MCF 10A (cell line): ENCODE measurements around the gene KCNH4. TPM values are rescaled to one million over a fixed set of nuclear protein-coding genes. Genes with fewer than 3 reads are reported as not detected.
A peak's percentile ranks its signal among the peaks of the same experiment; 100 is the strongest.

Experiments used
- BruUV-seq: library from RNA; stranded (reverse); fragments of 400-500 nt; replicated peaks from 2 replicates; lab custom pipeline; 2021; lab: Mats Ljungman, UMichigan
- CTCF ChIA-PET: fragments of 300-600 bp; sonication (Branson Sonifier 250); formaldehyde crosslinking; extraction: SDS; loops from one replicate; lab custom pipeline; 2021; ENCODE audit warnings: antibody characterized with exemption, inconsistent platforms; lab: Yijun Ruan, JAX
- POLR2A ChIA-PET: fragments of 300-600, 350-650 bp; sonication (Branson Sonifier 250); formaldehyde crosslinking; extraction: SDS; loops from one replicate; lab custom pipeline; 2020; ENCODE audit warnings: antibody characterized with exemption, inconsistent platforms; lab: Yijun Ruan, JAX
- DNase-seq: peaks from one replicate; pipeline ENCODE4 v3.0.0-alpha.2; 2018; ENCODE audit not compliant: unreplicated experiment
- H3K27ac Mint-ChIP-seq: one replicate; pipeline ENCODE4 v1.8.0; 2022; ENCODE audit warnings: mild to moderate bottlenecking, low read depth, mixed read lengths; ENCODE audit not compliant: unreplicated experiment
- H3K27me3 Mint-ChIP-seq: one replicate; pipeline ENCODE4 v1.8.0; 2022; ENCODE audit warnings: mixed read lengths; ENCODE audit not compliant: insufficient read depth, unreplicated experiment
- H3K36me3 Mint-ChIP-seq: one replicate; pipeline ENCODE4 v1.8.0; 2022; ENCODE audit warnings: mild to moderate bottlenecking, moderate library complexity, mixed read lengths; ENCODE audit not compliant: insufficient read depth, unreplicated experiment
- H3K4me1 Mint-ChIP-seq: one replicate; pipeline ENCODE4 v1.8.0; 2022; ENCODE audit warnings: mixed read lengths; ENCODE audit not compliant: insufficient read depth, unreplicated experiment
- H3K4me3 Mint-ChIP-seq: one replicate; pipeline ENCODE4 v1.8.0; 2022; ENCODE audit warnings: mild to moderate bottlenecking, moderate library complexity, mixed read lengths; ENCODE audit not compliant: unreplicated experiment
- H3K9me3 Mint-ChIP-seq: one replicate; pipeline ENCODE4 v1.8.0; 2022; ENCODE audit warnings: mixed read lengths; ENCODE audit not compliant: unreplicated experiment
- CTCF ChIP-seq: fragments of 200-600 bp; IDR thresholded peaks from one replicate; pipeline ENCODE4 v1.8.0; 2022; ENCODE audit warnings: antibody characterized with exemption, mild to moderate bottlenecking; ENCODE audit not compliant: unreplicated experiment
- intact Hi-C: fragments of 100-400 bp; cut with micrococcal nuclease; formaldehyde crosslinking; loops from 2 replicates; pipeline ENCODE4 v1.14.1; 2022
- total RNA-seq: library from RNA; stranded (reverse); gene quantifications from 2 replicates; pipeline ENCODE4 v1.2.3, GENCODE V29; 2022

The KCNH4 gene
- total RNA-seq, 1 experiment from 2014 or later = not detected

- Mint-ChIP-seq H3K36me3 (no peaks in the 10 kb centered on the region), H3K9me3 (no peaks in the 10 kb centered on the region), H3K27ac (no peak overlapping the region), H3K4me1 (no peaks in the 10 kb centered on the region), H3K4me3 (no peak overlapping the region), H3K27me3 (no peaks in the 10 kb centered on the region)
- CTCF ChIA-PET = interaction anchor here (0.6 kb wide), 1 partner anchor 15 kb away, joined by 3 read pairs; no protein-coding TSS in a partner anchor
- no TSS peak for BruUV-seq
- intact Hi-C loops = no loop called here
- no peak for DNase-seq
- POLR2A ChIA-PET = no interaction called here
- peak; percentile 23 for TF ChIP-seq CTCF
These were observed 3.1 kb upstream of the KCNH4 start for GRCh38 chr17:42183741-42184711.

GRCh38 chr17:42182927-42183734 lies 2.2 kb upstream of the KCNH4 start:
- Mint-ChIP-seq H3K36me3 (no peaks in the 10 kb centered on the region), H3K4me3 (no peak overlapping the region), H3K27ac (no peak overlapping the region), H3K9me3 (no peaks in the 10 kb centered on the region), H3K4me1 (no peaks in the 10 kb centered on the region), H3K27me3 (no peaks in the 10 kb centered on the region)
- no peak for TF ChIP-seq CTCF
- CTCF ChIA-PET = no interaction called here
- intact Hi-C loops = no loop called here
- POLR2A ChIA-PET = no interaction called here
- DNase-seq = peak; percentile 20
- no TSS peak for BruUV-seq

- no peaks in the 10 kb centered on the region for H3K27me3 Mint-ChIP-seq
- intact Hi-C loops = no loop called here
- H3K4me3 Mint-ChIP-seq = no peak overlapping the region
- no peak overlapping the region for H3K27ac Mint-ChIP-seq
- no peak for TF ChIP-seq CTCF
- no peaks in the 10 kb centered on the region for H3K36me3 Mint-ChIP-seq
- ChIA-PET CTCF (no interaction called here), POLR2A (interaction anchor here (0.6 to 1.3 kb wide), 2 partner anchors 12 to 28 kb away, joined by 3 to 4 read pairs; partner anchors contain the start of gene GHDC)
- H3K4me1 Mint-ChIP-seq = no peaks in the 10 kb centered on the region
- H3K9me3 Mint-ChIP-seq = no peaks in the 10 kb centered on the region
- no TSS peak for BruUV-seq
- DNase-seq = no peak
These were observed 887 bp upstream of the KCNH4 start for GRCh38 chr17:42181851-42182207.
